NCI-H460 (cell line): Measurements from ENCODE around the gene ABCC2. TPM values are rescaled to one million over a fixed set of nuclear protein-coding genes. Genes with fewer than 3 reads are reported as not detected.
"Not testable (repeated sequence)": the region's sequence is repeated elsewhere in the genome, so short reads cannot be mapped to it uniquely, and the experiment has no call there.

Source experiments
- DNase-seq: peaks from one replicate; pipeline ENCODE4 v3.0.0-alpha.2; 2016; ENCODE audit warnings: low read depth; ENCODE audit errors: extremely low read depth
- total RNA-seq: library from RNA; depleted of rRNA; stranded (reverse); fragments of >200 nt; shearing (Covaris generic); gene quantifications from 2 replicates; pipeline ENCODE4 v1.2.3, GENCODE V29; 2014

The ABCC2 gene
- total RNA-seq, 1 experiment from 2014 or later, result 232 TPM

DNA sequence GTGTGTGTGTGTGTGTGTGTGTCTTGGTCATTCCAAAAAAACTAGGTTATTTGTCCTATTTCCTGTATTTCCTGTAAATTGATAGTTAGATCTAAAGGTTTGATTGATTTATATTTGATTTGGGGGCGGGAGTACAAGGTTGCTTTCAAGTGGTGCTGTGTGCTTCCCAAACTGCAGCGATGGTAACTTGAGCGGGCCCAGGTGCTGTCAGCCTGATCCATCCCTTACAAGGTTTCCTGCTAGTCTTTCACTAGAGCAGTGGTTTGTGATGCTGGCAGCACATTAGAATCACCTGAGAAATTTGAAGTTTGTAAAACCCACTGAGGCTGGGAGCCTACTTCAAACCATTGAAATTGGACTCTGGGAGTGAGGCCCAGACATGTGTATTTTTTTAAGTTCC, 23.7 kb downstream of the ABCC2 start:
- no peak for DNase-seq

- no peak for DNase-seq
Observed at GRCh38 chr10:99807786-99808185, 25.3 kb downstream of the ABCC2 start.

GRCh38 chr10:99808270-99808669, 25.8 kb downstream of the ABCC2 start:
- no peak for DNase-seq

GRCh38 chr10:99809481-99809880, 27.0 kb downstream of the ABCC2 start:
- no peak for DNase-seq

GRCh38 chr10:99809931-99810615, 27.6 kb downstream of the ABCC2 start:
- no peak for DNase-seq

DNA sequence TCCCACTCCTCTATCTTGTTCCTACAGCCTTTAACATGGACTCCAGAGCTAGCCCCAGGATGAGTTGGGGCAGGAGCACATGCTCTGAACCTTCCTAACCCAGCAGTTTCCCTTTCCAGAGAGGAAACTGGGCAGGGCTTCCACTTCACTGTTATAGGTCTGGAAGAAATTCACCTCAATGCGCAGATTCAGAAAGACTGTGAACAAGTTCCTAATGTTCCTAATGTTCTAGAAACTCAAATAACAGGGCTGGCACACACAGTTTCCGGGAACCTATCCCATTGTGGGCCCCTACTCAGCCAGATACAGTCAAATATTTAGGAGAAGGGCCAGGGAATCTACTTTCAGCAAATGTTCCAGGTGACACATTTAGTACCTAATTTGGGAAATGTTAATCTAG, 29.7 kb downstream of the ABCC2 start:
- no peak for DNase-seq

DNA sequence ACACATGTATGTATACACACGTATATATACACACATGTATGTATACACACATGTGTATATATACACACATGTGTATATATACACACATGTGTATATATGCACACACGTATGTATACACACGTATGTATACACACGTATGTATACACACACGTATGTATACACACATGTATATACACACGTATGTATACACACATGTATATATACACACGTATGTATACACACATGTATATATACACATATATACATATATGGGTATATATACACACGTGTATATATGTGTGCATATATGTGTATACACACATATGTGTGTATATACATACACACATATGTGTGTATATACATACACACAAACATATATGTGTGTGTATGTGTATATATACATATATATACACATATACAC, 31.7 kb downstream of the ABCC2 start:
- DNase-seq, result no peak

DNA sequence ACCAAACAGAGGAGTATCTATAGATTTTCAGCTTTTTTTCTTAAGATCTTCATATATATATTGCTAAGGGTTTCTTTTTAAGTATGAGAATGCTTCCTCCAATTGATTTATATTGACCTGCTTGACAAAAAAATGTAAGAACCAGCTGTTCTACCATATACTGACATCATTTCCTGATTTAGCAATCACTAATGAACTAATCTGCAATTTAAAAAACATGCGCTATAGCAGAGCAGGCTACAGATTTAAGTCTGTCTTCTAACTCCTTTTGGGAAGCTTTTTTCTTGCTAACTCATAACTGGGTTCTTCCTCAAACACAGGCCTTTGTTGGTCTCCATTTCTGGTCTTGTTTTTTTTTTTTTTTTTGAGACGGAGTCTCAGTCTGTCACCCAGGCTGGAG, 33.2 kb downstream of the ABCC2 start:
- no peak for DNase-seq

GRCh38 chr10:99827936-99828335, 45.5 kb downstream of the ABCC2 start:
- DNase-seq, result no peak

- DNase-seq, result no peak
Observed at GRCh38 chr10:99828464-99828863, 46.0 kb downstream of the ABCC2 start.

GRCh38 chr10:99832439-99832838, 50.0 kb downstream of the ABCC2 start:
- no peak for DNase-seq

- DNase-seq, result peak; percentile 78
Observed at GRCh38 chr10:99834410-99834809, 52.0 kb downstream of the ABCC2 start.

DNA sequence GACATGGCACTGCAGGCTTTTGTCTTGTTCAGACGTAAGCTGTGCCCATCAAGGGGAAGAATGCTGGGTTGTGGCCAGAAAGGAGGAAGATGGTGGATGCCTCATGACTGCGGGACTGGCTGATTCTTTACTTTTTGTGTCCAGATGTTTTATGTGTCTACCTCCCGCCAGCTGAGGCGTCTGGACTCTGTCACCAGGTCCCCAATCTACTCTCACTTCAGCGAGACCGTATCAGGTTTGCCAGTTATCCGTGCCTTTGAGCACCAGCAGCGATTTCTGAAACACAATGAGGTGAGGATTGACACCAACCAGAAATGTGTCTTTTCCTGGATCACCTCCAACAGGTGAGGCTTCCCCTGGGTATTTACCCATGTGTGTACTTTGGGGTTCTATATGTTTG, 53.5 kb downstream of the ABCC2 start:
- no peak for DNase-seq

GRCh38 chr10:99836711-99837110, 54.3 kb downstream of the ABCC2 start:
- DNase-seq, result no peak

GRCh38 chr10:99840859-99841258, 58.4 kb downstream of the ABCC2 start:
- not testable (repeated sequence) for DNase-seq

- no peak for DNase-seq
Observed at GRCh38 chr10:99841746-99842145, 59.3 kb downstream of the ABCC2 start.

DNA sequence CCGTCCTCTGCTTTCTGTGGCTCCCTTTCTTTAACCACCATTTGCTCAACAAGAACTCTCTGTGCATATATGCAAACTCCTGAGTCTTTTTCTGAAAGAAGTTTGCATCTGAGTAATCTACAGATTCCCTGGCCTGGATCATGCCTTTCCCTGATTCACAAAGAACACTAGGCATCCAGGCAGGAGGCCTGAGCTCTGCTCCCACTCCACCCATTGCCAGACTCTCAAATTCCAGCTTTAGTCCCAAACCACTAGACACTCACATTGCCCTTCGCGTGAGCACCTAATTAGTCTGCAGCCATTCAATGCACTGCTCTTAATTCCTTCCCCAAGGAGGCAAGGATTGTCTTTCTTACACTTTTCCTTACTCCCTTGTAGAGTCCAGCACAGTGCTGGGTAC, 60.9 kb downstream of the ABCC2 start:
- no peak for DNase-seq

DNA sequence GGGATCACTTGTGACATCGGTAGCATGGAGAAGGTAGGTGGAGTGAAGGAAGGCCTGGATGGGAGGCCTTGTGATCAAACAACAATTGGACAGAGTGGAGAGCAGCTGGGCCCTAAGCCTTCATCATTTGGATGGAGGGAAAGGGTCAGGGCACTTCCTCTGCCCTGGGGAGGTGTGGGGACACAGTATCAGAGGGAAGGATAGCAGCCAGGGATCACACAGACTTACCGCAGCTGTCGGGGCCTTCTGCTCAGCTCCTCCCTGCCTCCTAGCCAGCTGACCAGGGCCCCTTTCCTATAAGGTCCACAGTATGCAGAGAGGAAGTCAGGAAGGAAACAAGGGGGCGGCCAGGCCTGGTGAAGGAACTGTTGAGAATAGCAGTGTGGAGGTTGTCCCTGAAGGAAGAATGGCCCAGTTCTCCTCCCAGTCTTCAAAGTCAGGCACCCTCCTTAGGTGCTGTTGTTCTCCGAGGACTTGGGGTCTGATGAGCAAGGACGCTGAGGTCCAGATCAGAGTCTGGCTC, 62.1 kb downstream of the ABCC2 start:
- no peak for DNase-seq

DNA sequence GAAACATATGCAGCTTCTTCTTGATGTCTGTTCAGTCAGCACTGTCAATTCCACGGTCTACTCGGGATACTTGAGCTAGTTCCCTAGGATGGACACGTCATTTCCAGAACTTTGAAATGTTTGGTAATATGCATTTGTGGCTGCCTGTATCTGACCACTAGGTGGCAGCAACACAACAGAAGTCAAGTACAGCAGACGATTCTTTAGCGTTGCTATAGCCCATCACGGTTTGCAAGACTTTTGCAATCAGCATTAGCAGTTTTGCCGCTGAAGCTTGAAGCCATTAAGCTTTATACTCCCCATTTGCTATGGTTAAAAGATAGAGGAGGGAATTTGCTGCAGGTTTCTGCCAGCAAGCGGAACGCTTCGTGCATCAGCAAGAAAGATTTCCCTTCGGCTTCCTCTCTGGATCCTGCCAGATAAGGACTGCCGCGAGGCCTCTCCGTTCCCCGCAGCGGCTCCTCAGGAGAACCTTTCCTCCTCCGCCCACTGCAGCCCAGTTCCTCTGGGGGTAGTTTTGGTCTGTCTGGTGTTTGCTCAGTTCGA, 63.5 kb downstream of the ABCC2 start:
- DNase-seq, result peak; percentile 89

DNA sequence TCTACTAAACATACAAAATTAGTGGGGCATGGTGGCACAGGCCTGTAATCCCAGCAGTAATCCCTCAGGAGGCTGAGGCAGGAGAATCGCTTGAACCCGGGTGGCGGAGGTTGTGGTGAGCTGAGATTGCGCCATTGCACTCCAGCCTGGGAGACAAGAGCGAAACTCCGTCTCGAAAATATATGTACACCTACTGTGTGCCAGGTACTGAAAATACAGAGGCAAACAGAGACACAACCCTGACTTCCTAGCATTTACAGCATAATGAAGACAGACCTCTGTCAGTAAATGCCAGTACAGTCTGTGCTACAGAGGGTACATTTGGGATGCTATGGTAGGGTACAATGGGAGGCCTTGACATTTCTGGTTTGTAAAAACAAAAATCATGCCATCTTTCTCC, 66.6 kb downstream of the ABCC2 start:
- DNase-seq, result no peak

DNA sequence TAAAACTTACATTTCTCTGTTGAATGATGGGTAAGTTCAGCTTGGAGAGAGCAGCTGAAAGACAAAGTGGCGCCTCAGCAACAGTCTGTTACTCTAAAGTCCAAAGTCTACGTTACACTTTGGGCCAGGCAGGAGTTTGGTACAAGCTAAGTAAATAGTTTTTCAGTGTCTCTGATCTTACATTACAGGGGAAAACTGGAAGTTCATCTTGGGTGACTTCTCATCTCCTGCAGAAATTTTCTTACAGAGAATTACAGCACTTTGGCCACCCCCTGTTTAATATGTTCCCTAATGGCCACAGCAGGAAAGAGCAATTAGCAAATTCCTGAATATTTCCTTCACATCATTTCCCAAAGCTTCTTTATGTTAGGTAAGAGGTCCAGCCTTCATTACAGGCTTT, 67.1 kb downstream of the ABCC2 start:
- no peak for DNase-seq

- DNase-seq, result no peak
Observed at GRCh38 chr10:99850021-99850766, 67.8 kb downstream of the ABCC2 start.
